Vagina (tissue), 2 donors: ENCODE data around the gene LRRN2.

Experiments used
- CTCF ChIP-seq, 3 experiments: fragments of 450-650 bp in 2 of 3; fragments of 200-600 bp in 1 of 3; sonication (generic) in 1 of 3; IDR thresholded peaks; one replicate each; pipeline ENCODE4 v1.5.1; 2017 to 2019; ENCODE audit warnings: antibody characterized with exemption in 3 of 3, mild to moderate bottlenecking in 2 of 3, moderate library complexity in 2 of 3
- POLR2A ChIP-seq, 2 donors: fragments of 450-650 bp; IDR thresholded peaks; one replicate each; pipeline ENCODE4 v1.6.1; 2017; ENCODE audit warnings: antibody characterized with exemption in 2 of 2, mild to moderate bottlenecking in 2 of 2, moderate library complexity in 2 of 2
- POLR2AphosphoS5 ChIP-seq, 2 donors: sonication (generic); formaldehyde crosslinking; IDR thresholded peaks; one replicate each; pipeline ENCODE4 v1.9.0; 2017; ENCODE audit warnings: antibody characterized with exemption in 2 of 2, mild to moderate bottlenecking in 2 of 2, low read depth in 1 of 2; ENCODE audit not compliant: insufficient read depth in 1 of 2

GRCh38 chr1:204685236-204686006, at the start of gene LRRN2:
- no peak for TF ChIP-seq POLR2A (IDR thresholded peaks at IDR 0.05)
- TF ChIP-seq CTCF (IDR thresholded peaks at IDR 0.05), result no peak
- TF ChIP-seq POLR2AphosphoS5 (IDR thresholded peaks at IDR 0.05; ENCODE audit: insufficient read depth in 1 of 2, low read depth in 1 of 2), result no peak
